ENCODE measurements around the gene MMP3.

- TF ChIP-seq CTCF (IDR thresholded peaks at IDR 0.05; ENCODE audit: insufficient read depth, low read depth, low read length), result no peak
- TF ChIP-seq EZH2 (IDR thresholded peaks at IDR 0.05; ENCODE audit: insufficient read depth, low read length), result no peak
Observed at GRCh38 chr11:102829316-102830000, 14.0 kb downstream of the MMP3 start.
